NOMO-1 treated with dmso at 0.1 percent for 144 hours (cell line): Measurements from ENCODE around the gene SDF4.
"Not testable (repeated sequence)": the region's sequence is repeated elsewhere in the genome, so short reads cannot be mapped to it uniquely, and the experiment has no call there.

ENCODE experiments used
- DNase-seq: peaks from one replicate; lab custom pipeline; 2025; ENCODE audit not compliant: unreplicated experiment; lab: John Stamatoyannopoulos, UW

Gene SDF4

GRCh38 chr1:1199961-1200875, 31.6 kb downstream of the SDF4 start:
- DNase-seq: no peak

GRCh38 chr1:1199141-1199960, 32.5 kb downstream of the SDF4 start:
- no peak for DNase-seq

DNA sequence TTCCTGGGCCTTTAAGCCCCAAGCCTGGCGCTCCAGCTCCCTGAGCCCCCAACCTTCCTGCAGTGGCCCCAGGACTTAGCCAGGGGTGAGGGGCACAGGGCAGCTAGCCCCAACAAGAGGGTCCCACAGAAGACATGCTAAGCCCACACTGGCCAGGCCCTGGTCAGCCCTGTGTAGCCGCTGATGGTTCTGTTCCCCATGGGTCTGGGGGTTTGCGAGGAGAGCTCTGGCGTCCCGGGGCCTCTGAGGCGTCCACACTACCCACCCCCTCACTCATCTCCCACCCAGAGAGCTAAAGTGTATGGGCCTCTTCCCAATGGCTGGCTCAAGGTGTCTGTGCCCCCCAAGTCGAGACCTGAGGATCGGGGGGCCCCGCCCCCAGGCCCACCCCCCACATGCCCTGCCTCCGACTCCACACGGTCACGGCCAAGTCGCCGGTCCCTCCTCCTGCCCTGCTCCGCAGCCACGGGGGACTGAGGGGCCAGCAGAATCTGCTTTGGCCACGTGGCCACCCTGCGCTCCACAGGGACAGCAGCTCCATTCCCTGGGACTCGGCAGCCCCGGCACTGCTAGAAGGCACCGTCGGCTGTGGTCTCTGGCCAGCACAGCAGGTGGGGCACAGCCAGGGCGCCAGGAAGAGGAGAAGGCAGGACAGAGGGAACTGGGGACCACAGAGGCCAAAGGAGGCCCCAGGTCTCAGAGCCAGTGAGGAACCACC, 33.2 kb downstream of the SDF4 start:
- DNase-seq: no peak

DNA sequence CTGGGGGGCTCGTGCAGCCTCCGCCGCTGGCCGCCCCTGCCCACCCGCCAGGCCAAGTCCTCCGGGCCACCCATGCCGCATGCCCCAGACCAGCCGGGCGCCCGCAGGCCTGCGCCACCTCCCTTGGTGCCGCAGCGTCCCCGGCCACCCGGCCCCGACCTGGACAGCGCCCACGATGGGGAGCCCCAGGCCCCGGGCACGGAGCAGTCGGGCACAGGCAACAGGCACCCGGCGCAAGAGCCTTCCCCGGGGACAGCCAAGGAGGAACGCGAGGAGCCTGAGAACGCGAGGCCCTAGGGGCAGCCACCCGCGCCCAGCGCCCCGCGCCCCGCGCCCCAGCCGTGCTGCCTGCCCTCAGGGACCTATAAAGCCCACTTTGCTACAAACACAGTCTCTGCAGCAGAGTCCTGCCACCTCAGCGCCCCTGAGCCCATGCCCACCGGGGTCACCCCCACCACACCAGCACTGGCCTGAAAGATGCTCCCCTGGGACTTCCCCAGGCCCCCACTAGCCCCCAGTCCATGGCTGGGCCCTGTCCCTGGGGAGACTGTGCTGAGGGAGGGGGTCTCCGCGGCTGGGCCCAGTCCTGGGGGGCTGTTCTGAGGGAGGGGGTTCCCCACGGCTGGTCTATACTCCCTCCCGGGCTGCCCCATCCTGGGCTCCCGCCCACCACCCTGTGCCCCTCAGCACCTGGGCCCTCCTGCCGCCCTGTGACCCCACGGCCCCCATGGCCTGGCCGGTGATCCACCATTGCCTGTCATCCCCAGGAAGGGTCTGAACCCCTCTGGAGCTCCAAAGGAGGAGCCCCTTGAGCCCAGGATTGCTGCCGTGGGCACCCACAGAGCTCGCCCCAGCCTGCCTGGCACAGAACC, 34.0 kb downstream of the SDF4 start:
- no peak for DNase-seq

- no peak for DNase-seq
Observed at GRCh38 chr1:1197188-1197500, 34.7 kb downstream of the SDF4 start.

DNA sequence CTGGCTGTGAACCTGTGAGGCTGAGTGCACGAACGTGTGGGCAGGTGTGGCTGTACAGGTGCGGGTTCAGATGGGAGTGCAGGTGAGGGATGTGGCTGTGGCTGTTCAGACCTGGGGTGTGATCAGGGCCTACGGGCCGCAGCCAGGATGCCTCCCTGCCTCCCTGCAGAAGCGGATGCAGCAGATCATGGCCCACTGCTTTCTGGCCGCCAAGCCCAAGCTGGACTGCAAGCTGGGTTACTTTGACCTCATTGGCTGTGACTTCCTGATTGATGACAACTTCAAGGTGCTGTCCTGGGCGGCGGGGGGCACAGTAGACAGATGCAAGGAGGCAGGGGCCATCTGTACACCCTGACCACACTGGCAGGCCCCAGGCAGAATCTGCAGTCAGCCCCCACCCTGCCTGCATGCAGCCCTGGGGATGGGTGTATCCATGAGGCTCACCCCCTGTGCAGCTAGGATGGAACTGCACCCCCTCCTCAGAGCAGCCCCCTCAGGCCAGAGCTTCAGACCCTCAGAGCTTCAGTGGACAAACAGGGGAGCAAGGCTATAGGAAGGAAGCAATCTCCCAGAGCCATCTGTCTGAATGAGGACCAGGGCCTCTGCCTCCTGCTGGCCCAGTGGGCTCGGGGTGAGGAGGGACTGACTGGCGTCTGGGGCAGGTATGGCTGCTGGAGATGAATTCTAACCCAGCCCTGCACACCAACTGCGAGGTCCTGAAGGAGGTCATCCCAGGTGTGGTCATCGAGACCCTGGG, 35.2 kb downstream of the SDF4 start:
- no peak for DNase-seq

GRCh38 chr1:1195726-1196125, 36.1 kb downstream of the SDF4 start:
- not testable (repeated sequence) for DNase-seq

DNA sequence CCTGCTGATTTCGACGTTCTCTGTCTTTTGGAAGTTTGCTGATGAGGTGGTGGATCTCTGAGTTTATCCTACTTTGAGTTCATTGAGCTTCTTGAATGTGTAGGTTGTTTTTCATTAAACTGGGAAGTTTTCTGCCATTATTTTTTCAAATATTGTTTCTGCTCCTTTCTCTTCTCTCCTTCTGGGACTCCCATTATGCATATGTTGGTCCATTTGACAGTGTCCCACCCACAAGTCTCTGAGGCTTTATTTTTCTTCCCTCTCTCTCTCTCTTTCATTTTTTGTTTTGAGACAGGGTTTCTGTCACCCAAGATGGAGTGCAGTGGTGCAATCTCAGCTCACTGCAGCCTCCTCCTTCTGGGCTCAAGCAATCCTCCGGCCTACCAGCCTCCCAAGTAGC, 37.1 kb downstream of the SDF4 start:
- DNase-seq: no peak

- DNase-seq: no peak
Observed at GRCh38 chr1:1191734-1192133, 40.1 kb downstream of the SDF4 start.

GRCh38 chr1:1189111-1189510, 42.7 kb downstream of the SDF4 start:
- no peak for DNase-seq

- DNase-seq: no peak
Observed at GRCh38 chr1:1187938-1188337, 43.9 kb downstream of the SDF4 start.

DNA sequence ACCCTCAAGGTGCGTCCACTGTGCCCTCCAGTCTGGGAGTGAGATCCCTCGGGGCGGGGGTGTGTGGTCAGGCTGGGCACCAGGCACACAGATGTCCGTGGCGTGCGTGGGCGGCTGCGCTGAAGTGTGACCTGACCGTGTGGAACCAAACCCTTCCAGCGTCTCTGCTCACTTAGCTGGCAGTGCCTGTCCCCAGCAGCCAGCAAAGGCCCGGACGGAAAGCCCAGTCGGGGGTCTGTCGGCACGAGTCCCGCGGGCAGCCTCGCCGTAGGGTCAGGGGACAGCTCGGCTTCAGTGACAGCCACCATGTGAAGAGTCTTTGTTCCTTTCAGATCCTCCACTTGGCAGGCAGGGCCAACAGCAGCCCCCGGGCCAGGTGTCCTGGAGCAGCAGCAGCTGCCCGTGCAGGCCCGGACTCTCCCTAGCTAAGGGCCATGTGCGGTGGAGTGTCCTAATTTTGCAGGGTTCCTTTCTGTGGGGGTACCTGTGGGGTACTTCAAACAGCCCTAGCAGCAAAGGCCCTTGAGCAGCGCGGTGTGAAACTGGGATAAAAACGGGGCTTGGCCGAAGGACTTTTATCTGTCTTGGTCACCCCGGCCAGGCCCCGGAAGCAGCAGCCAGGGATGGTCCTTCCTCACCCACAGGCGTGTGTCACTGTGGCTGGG, 46.6 kb downstream of the SDF4 start:
- DNase-seq: no peak

DNA sequence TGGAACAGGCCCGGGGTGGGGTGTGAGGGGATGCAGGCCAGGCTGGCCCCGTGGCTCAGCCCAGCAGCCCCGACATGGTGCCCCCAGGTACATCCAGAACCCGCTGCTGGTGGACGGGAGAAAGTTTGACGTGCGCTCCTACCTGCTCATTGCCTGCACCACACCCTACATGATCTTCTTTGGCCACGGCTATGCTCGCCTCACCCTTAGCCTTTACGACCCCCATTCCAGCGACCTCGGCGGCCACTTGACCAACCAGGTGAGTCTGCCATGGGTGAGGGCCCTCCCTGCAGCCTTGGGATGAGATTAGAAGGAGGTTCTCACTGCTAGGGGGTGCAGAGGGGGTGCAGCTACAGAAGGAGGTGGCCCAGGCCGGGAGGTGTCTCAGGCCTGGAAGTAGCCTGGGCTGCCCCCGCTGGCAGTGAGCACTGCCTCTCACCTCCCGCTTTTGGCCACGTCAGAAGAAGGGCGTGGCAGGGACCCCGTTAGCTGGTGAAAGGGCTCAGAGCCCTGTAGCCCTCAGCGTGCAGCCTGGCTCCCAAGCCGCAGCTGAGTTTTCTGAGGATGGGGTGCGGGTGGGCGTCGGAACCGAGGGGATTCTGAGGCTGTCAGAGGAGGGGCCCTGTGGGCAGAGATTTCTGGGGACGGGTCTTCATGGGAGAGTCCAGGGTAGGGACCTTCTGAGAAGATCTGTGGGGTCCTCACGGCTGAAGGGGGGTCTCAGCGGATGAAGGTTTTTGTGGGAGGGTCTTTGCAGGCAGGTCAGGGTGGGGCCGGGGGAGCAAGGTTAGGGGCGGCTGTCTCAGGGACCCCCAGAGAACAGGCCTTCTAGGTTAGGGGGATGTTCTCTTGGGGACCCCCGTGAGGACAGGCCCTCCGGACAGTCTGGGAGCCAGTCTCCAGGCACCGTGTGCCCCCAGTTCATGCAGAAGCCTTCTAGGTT, 47.7 kb downstream of the SDF4 start:
- no peak for DNase-seq

GRCh38 chr1:1183221-1183747, 48.5 kb downstream of the SDF4 start:
- no peak for DNase-seq

GRCh38 chr1:1182491-1183220, 49.1 kb downstream of the SDF4 start:
- no peak for DNase-seq

DNA sequence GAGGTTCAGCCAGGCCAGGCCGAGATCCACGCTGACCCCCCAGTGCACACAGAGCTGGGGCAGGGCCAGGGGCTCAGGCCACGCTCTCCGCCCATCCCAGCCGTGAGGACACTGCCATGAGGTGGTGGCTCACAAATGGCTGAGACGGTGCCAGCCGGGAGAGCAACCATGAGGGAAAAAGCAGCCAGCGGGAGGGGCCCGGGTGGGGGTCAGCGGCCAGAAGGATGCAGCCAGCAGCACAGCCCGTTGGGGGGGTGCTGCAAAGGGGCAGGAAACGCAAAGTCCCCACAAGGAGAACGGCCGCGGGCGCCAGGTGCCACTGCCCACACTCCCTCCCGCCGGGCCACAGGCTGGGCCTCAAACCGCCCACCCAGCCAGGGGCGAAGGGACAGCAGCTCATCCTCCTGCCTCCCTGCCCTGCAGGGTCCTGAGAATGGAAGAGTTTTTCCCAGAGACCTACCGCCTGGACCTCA, 49.8 kb downstream of the SDF4 start:
- DNase-seq: no peak
